ENCODE data around the gene CHM. TPM values are rescaled to one million over a fixed set of nuclear protein-coding genes. Genes with fewer than 3 reads are reported as not detected.

CHM gene
- total RNA-seq, 1 experiment from 2014 or later: 18.1 TPM

DNA sequence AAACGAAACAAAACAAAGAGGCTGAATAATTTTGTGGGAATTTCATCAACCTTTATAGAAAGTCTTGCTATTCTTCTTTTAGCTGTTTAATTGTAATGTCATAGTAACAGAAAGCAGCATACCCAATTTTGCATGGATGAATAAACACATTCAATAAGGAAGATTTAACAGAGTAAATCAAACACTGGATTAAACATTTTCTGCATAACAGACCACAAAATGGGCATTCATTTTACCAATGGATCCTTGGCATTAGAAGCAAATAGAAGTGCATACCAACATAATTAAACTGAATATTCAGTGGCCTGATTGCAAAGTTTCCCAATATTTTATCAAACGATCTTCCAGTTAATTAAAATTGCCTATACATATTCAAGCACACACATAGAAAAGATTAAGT lies 4.4 kb upstream of the CHM start (continued):
- TF ChIP-seq NR2C2 (CRISPR knock-in tag; IDR thresholded peaks at IDR 0.05) (no peak), SOX15 (CRISPR knock-in tag; IDR thresholded peaks at IDR 0.05) (no peak), NR1H2 (CRISPR knock-in tag; IDR thresholded peaks at IDR 0.05) (no peak)

DNA sequence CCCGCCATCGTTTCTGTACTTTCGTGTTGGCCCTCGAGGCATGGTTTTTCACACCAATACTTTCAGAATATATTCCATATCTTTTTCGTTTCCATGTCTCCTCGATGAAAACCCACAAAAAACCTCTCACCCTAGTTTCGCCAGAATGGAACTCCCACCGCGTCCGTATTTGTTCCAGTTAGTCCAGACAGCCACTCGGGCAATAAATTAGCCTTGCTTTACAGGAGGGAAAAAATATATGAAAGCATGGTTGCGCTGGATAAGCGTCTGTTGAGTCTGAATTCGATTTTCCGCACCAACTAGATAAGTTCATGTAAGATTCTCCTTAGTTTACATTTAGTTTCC lies 550 bp upstream of the CHM start:
- TF ChIP-seq, protein P1, sequence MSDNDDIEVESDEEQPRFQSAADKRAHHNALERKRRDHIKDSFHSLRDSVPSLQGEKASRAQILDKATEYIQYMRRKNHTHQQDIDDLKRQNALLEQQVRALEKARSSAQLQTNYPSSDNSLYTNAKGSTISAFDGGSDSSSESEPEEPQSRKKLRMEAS (CRISPR knock-in tag; IDR thresholded peaks at IDR 0.05): no peak
- TF ChIP-seq, protein P2, sequence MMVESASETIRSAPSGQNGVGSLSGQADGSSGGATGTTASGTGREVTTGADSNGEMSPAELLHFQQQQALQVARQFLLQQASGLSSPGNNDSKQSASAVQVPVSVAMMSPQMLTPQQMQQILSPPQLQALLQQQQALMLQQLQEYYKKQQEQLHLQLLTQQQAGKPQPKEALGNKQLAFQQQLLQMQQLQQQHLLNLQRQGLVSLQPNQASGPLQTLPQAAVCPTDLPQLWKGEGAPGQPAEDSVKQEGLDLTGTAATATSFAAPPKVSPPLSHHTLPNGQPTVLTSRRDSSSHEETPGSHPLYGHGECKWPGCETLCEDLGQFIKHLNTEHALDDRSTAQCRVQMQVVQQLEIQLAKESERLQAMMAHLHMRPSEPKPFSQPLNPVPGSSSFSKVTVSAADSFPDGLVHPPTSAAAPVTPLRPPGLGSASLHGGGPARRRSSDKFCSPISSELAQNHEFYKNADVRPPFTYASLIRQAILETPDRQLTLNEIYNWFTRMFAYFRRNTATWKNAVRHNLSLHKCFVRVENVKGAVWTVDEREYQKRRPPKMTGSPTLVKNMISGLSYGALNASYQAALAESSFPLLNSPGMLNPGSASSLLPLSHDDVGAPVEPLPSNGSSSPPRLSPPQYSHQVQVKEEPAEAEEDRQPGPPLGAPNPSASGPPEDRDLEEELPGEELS (CRISPR knock-in tag; IDR thresholded peaks at IDR 0.05): no peak
- TF ChIP-seq, protein P3, sequence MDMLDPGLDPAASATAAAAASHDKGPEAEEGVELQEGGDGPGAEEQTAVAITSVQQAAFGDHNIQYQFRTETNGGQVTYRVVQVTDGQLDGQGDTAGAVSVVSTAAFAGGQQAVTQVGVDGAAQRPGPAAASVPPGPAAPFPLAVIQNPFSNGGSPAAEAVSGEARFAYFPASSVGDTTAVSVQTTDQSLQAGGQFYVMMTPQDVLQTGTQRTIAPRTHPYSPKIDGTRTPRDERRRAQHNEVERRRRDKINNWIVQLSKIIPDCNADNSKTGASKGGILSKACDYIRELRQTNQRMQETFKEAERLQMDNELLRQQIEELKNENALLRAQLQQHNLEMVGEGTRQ (CRISPR knock-in tag; IDR thresholded peaks at IDR 0.05): no peak
- TF ChIP-seq, protein P4, sequence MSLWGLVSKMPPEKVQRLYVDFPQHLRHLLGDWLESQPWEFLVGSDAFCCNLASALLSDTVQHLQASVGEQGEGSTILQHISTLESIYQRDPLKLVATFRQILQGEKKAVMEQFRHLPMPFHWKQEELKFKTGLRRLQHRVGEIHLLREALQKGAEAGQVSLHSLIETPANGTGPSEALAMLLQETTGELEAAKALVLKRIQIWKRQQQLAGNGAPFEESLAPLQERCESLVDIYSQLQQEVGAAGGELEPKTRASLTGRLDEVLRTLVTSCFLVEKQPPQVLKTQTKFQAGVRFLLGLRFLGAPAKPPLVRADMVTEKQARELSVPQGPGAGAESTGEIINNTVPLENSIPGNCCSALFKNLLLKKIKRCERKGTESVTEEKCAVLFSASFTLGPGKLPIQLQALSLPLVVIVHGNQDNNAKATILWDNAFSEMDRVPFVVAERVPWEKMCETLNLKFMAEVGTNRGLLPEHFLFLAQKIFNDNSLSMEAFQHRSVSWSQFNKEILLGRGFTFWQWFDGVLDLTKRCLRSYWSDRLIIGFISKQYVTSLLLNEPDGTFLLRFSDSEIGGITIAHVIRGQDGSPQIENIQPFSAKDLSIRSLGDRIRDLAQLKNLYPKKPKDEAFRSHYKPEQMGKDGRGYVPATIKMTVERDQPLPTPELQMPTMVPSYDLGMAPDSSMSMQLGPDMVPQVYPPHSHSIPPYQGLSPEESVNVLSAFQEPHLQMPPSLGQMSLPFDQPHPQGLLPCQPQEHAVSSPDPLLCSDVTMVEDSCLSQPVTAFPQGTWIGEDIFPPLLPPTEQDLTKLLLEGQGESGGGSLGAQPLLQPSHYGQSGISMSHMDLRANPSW (CRISPR knock-in tag; conservative IDR thresholded peaks at IDR 0.05; ENCODE audit: low read depth): no peak
- TF ChIP-seq HMGA2 (CRISPR knock-in tag; IDR thresholded peaks at IDR 0.05) (no peak), ZNF423 (CRISPR knock-in tag; IDR thresholded peaks at IDR 0.05) (no peak), ZNF416 (CRISPR knock-in tag; IDR thresholded peaks at IDR 0.05) (no peak), NFATC4 (CRISPR knock-in tag; IDR thresholded peaks at IDR 0.05) (no peak), CREM (CRISPR knock-in tag; IDR thresholded peaks at IDR 0.05) (no peak)
- TF ChIP-seq, protein P5, sequence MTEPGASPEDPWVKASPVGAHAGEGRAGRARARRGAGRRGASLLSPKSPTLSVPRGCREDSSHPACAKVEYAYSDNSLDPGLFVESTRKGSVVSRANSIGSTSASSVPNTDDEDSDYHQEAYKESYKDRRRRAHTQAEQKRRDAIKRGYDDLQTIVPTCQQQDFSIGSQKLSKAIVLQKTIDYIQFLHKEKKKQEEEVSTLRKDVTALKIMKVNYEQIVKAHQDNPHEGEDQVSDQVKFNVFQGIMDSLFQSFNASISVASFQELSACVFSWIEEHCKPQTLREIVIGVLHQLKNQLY (CRISPR knock-in tag; IDR thresholded peaks at IDR 0.05): no peak
- TF ChIP-seq, protein P6, sequence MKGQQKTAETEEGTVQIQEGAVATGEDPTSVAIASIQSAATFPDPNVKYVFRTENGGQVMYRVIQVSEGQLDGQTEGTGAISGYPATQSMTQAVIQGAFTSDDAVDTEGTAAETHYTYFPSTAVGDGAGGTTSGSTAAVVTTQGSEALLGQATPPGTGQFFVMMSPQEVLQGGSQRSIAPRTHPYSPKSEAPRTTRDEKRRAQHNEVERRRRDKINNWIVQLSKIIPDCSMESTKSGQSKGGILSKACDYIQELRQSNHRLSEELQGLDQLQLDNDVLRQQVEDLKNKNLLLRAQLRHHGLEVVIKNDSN (CRISPR knock-in tag; IDR thresholded peaks at IDR 0.05): no peak
- TF ChIP-seq, protein P7, sequence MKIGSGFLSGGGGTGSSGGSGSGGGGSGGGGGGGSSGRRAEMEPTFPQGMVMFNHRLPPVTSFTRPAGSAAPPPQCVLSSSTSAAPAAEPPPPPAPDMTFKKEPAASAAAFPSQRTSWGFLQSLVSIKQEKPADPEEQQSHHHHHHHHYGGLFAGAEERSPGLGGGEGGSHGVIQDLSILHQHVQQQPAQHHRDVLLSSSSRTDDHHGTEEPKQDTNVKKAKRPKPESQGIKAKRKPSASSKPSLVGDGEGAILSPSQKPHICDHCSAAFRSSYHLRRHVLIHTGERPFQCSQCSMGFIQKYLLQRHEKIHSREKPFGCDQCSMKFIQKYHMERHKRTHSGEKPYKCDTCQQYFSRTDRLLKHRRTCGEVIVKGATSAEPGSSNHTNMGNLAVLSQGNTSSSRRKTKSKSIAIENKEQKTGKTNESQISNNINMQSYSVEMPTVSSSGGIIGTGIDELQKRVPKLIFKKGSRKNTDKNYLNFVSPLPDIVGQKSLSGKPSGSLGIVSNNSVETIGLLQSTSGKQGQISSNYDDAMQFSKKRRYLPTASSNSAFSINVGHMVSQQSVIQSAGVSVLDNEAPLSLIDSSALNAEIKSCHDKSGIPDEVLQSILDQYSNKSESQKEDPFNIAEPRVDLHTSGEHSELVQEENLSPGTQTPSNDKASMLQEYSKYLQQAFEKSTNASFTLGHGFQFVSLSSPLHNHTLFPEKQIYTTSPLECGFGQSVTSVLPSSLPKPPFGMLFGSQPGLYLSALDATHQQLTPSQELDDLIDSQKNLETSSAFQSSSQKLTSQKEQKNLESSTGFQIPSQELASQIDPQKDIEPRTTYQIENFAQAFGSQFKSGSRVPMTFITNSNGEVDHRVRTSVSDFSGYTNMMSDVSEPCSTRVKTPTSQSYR (CRISPR knock-in tag; IDR thresholded peaks at IDR 0.05): no peak
- TF ChIP-seq, protein P8, sequence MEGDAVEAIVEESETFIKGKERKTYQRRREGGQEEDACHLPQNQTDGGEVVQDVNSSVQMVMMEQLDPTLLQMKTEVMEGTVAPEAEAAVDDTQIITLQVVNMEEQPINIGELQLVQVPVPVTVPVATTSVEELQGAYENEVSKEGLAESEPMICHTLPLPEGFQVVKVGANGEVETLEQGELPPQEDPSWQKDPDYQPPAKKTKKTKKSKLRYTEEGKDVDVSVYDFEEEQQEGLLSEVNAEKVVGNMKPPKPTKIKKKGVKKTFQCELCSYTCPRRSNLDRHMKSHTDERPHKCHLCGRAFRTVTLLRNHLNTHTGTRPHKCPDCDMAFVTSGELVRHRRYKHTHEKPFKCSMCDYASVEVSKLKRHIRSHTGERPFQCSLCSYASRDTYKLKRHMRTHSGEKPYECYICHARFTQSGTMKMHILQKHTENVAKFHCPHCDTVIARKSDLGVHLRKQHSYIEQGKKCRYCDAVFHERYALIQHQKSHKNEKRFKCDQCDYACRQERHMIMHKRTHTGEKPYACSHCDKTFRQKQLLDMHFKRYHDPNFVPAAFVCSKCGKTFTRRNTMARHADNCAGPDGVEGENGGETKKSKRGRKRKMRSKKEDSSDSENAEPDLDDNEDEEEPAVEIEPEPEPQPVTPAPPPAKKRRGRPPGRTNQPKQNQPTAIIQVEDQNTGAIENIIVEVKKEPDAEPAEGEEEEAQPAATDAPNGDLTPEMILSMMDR (IDR thresholded peaks at IDR 0.05): no peak
- TF ChIP-seq, protein P9, sequence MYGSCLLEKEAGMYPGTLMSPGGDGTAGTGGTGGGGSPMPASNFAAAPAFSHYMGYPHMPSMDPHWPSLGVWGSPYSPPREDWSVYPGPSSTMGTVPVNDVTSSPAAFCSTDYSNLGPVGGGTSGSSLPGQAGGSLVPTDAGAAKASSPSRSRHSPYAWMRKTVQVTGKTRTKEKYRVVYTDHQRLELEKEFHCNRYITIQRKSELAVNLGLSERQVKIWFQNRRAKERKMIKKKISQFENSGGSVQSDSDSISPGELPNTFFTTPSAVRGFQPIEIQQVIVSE (CRISPR knock-in tag; IDR thresholded peaks at IDR 0.05; ENCODE audit: borderline replicate concordance): no peak
- no peaks in the 10 kb centered on the region for H3K27me3 Mint-ChIP-seq (ENCODE audit: low read depth)

More for the DNA sequence above, 550 bp upstream of the CHM start:
- ChIA-PET CTCF (no interaction called here), POLR2A (no interaction called here)
- H3K4me1 Mint-ChIP-seq: peaks cover 7% of the 10 kb centered on the region; the same call in 1 of the 2 replicates
- H3K36me3 Mint-ChIP-seq: no peaks in the 10 kb centered on the region
- H3K4me3 Mint-ChIP-seq: no peak overlapping the region
- DNase-seq (ENCODE audit: low spot score): no peak
- peaks cover 4% of the 10 kb centered on the region; the same call in 1 of the 2 replicates for H3K9me3 Mint-ChIP-seq
- ATAC-seq: no peak
- no peak overlapping the region for H3K27ac Mint-ChIP-seq

Data from WTC11 (cell line).